Sigmoid colon (tissue), 4 donors: ENCODE measurements around the gene CARS1.

Source experiments
- EP300 ChIP-seq, 4 donors: sonication (generic); formaldehyde crosslinking; IDR thresholded peaks; one replicate each; pipeline ENCODE4 v1.6.1; 2017; ENCODE audit warnings: antibody characterized with exemption in 4 of 4
- TF ChIP-seq, protein P1 (sequence below), 4 experiments: fragments of 450-650 bp in 3 of 4; fragments of 200-600 bp in 1 of 4; IDR thresholded peaks; one replicate each; pipeline ENCODE4 v1.5.1; 2016 to 2019; ENCODE audit warnings: antibody characterized with exemption in 4 of 4, mild to moderate bottlenecking in 3 of 4, moderate library complexity in 2 of 4

DNA sequence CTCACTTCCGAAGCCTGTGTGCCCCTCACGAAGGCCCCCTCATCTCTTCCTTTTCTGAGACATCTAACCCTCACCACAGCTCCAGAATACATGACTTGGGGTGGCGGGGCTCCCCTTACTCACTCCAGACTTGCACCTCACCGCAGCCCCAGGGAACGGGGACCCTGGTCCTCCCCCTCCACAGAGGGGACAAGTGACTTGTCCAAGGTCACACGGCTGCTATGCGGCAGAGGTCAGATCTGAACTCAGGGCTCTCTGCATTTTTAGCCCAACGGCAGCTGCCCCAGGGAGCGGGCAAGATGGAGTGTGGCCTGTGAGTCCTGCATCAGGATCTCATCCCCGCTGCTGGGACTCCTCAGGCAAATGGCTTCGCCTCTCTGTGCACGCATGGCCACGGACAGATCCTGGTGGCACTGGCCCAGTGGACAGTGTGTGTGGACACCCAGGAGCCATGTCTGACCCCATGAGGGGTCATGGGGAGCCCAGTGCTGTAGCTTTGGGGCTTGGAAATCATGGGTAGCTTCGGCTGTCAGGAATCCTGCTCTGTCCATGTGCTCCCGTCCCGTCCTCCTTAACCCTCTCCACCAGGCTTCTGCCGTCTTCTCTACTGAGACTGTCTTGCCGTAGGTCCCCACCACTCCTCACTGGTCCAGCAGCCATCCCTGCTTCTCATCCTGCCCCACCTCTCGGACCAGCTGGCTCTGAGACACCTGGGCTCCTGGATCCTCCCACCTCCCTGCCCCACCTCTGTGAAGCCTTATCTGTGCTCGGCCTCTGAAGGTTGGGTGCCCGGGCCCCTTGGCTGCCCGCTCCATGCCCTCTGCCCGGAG lies 48.0 kb upstream of the CARS1 start:
- no peak for TF ChIP-seq EP300 (IDR thresholded peaks at IDR 0.05)
- TF ChIP-seq, protein P1, sequence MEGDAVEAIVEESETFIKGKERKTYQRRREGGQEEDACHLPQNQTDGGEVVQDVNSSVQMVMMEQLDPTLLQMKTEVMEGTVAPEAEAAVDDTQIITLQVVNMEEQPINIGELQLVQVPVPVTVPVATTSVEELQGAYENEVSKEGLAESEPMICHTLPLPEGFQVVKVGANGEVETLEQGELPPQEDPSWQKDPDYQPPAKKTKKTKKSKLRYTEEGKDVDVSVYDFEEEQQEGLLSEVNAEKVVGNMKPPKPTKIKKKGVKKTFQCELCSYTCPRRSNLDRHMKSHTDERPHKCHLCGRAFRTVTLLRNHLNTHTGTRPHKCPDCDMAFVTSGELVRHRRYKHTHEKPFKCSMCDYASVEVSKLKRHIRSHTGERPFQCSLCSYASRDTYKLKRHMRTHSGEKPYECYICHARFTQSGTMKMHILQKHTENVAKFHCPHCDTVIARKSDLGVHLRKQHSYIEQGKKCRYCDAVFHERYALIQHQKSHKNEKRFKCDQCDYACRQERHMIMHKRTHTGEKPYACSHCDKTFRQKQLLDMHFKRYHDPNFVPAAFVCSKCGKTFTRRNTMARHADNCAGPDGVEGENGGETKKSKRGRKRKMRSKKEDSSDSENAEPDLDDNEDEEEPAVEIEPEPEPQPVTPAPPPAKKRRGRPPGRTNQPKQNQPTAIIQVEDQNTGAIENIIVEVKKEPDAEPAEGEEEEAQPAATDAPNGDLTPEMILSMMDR (IDR thresholded peaks at IDR 0.05): no peak
